Esophagus (tissue), 2 donors: ENCODE data around the gene MXD3. TPM values are rescaled to one million over a fixed set of nuclear protein-coding genes. Genes with fewer than 3 reads are reported as not detected.
"Not testable (repeated sequence)": the region's sequence is repeated elsewhere in the genome, so short reads cannot be mapped to it uniquely, and the experiment has no call there.

Experiments
- H3K27ac ChIP-seq, 2 donors: one replicate each; pipeline ENCODE4 v1.5.1; 2013; ENCODE audit warnings: low read depth in 2 of 2, mild to moderate bottlenecking in 2 of 2, inconsistent platforms in 1 of 2, low read length in 1 of 2, moderate library complexity in 1 of 2
- H3K27me3 ChIP-seq, 2 donors: one replicate each; pipeline ENCODE4 v1.6.1; 2013; ENCODE audit warnings: low read length in 2 of 2, control low read depth in 1 of 2, mild to moderate bottlenecking in 1 of 2; ENCODE audit not compliant: insufficient read depth in 2 of 2, control insufficient read depth in 1 of 2
- H3K36me3 ChIP-seq, 2 donors: one replicate each; pipeline ENCODE4 v1.6.1; 2013; ENCODE audit warnings: low read length in 1 of 2; ENCODE audit not compliant: control insufficient read depth in 2 of 2, insufficient read depth in 2 of 2
- H3K4me1 ChIP-seq, 2 donors: one replicate each; pipeline ENCODE4 v1.6.1; 2013; ENCODE audit warnings: low read length in 1 of 2; ENCODE audit not compliant: control insufficient read depth in 2 of 2, insufficient read depth in 2 of 2
- H3K4me3 ChIP-seq, 2 donors: one replicate each; pipeline ENCODE4 v1.5.1; 2013; ENCODE audit warnings: low read length in 2 of 2, mild to moderate bottlenecking in 2 of 2, low read depth in 1 of 2, moderate library complexity in 1 of 2
- H3K9me3 ChIP-seq, 2 donors: one replicate each; pipeline ENCODE4 v1.6.1; 2013; ENCODE audit warnings: mild to moderate bottlenecking in 2 of 2, low read depth in 1 of 2, low read length in 1 of 2, moderate library complexity in 1 of 2; ENCODE audit not compliant: control insufficient read depth in 2 of 2, insufficient read depth in 1 of 2
- WGBS, 2 donors: extraction: QIAGEN DNeasy Blood & Tissue Kit; methylation state at CpG; one replicate each; pipeline ENCODE4 v1.1.7; 2013; 5-methylcytosine and 5-hydroxymethylcytosine counted together
- polyA plus RNA-seq, 2 donors: library from polyadenylated mRNA; stranded (reverse); fragments of 200-250 nt; gene quantifications; one replicate each; pipeline ENCODE4 v1.2.3, GENCODE V29; 2013
- donor health status: healthy with polysubstance abuse.
- donor health status: Bipolar disorder and iron deficiency.

The MXD3 gene, protein sequence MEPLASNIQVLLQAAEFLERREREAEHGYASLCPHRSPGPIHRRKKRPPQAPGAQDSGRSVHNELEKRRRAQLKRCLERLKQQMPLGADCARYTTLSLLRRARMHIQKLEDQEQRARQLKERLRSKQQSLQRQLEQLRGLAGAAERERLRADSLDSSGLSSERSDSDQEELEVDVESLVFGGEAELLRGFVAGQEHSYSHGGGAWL
- 10 to 100 TPM; 14.4 to 32.3 TPM for polyA plus RNA-seq

DNA sequence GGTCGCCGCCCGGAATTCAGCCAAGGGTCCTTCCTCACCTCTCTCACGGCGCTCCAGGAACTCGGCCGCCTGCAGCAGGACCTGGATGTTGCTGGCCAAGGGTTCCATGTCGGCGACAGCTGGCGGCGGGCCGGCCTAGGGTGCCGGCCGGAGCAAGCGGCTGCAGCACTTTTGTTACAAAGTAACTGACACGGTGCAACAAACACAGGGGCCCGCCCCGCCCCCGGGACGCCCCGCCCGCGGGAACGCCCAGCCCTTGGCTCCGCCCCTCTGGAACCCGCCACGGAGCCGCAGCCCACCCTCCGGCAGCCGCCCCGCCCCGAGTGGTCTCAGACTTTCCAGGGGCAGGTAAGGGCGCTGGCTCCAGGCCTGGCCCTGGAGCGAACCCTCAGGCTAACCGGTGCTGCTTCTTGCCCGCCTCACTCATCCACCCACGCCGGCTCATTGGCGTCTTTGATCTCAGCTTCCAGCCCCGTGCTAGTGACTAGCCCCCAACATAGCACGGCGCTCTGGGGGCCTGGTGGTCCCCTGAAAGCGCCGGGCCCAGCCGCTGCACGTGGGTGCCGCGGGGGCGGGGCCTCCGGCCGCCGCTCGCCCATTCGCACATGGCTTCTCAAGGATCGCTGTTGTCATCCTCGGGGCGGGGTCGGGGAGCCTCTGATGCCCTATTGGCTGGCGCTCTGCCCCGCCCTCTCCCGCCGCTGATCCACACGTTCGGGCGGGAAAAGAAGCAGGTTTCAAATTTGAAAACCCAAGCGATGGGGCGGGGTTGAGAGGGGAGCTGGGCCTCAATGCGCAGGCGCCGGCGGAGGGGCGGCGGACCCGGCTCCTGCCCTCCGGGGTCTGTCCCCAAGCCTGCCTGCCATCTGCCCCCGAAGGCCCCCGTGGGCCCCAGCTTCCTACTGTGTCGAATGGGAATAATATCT lies at the start of gene MXD3:
MXD3 (minus strand) TSS at position 176 of the 926 bp plus-strand sequence; CDS start at position 108, 68 bp downstream.
- WGBS, 2 donors, result 0 to 1% methylated on average over 78 of the region's 78 CpGs
- peaks cover 14 to 15% of the 10 kb centered on the region in 2 donors for H3K4me1 ChIP-seq
- no peaks in the 10 kb centered on the region for H3K27me3 ChIP-seq
- peaks cover 0 to 3% of the 10 kb centered on the region in 2 donors for H3K9me3 ChIP-seq
- peaks cover 0 to 11% of the 10 kb centered on the region in 2 donors for H3K36me3 ChIP-seq
- H3K4me3 ChIP-seq, result peak within 1 kb of the TSS; percentile 46
- H3K27ac ChIP-seq, result peak within 1 kb of the TSS in 1 of 2 donors; percentile 76

- peaks cover 0 to 18% of the 10 kb centered on the region in 2 donors for H3K4me1 ChIP-seq
- 95 to 98% methylated on average over 7 of the region's 7 CpGs for WGBS, 2 donors
- not testable (repeated sequence) for H3K4me3 ChIP-seq, H3K27ac ChIP-seq, H3K36me3 ChIP-seq, H3K27me3 ChIP-seq, H3K9me3 ChIP-seq
Observed at GRCh38 chr5:177360740-177361139, 49.0 kb upstream of the MXD3 start.

DNA sequence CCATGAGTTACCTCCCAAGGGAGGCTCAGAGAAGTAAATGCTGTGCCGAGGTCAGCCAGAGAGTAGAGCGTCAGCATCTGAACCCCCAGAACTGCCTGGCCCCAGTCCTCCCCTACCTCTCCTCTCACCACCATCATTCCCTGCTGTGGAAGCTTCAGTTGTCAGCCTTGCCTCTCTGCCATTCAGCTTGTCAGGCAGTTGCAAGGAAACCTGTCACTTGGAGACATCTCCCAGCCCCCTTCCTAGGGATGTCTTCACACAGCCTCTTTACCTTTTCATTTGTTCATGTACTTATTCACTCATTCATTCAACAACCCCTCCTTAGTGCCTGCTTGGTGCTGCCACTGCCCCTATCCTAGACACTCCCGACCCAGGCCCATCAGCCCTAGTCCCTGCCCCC lies 48.2 kb upstream of the MXD3 start:
- WGBS, 2 donors, result 84 to 93% methylated on average over 2 to 3 of the region's 3 CpGs
- peaks cover 0 to 18% of the 10 kb centered on the region in 2 donors for H3K4me1 ChIP-seq

GRCh38 chr5:177359451-177359851 lies 47.8 kb upstream of the MXD3 start:
- Histone ChIP-seq H3K9me3 (peaks cover 0 to 2% of the 10 kb centered on the region in 2 donors), H3K36me3 (no peaks in the 10 kb centered on the region), H3K4me3 (no peak overlapping the region), H3K27ac (no peak overlapping the region), H3K4me1 (peaks cover 0 to 18% of the 10 kb centered on the region in 2 donors), H3K27me3 (no peaks in the 10 kb centered on the region)
- WGBS, 2 donors, result 85 to 90% methylated on average over 6 of the region's 6 CpGs

More for the DNA sequence above, 48.2 kb upstream of the MXD3 start:
- Histone ChIP-seq H3K4me3 (no peak overlapping the region), H3K9me3 (peaks cover 0 to 2% of the 10 kb centered on the region in 2 donors), H3K27ac (no peak overlapping the region), H3K27me3 (no peaks in the 10 kb centered on the region), H3K36me3 (no peaks in the 10 kb centered on the region)

DNA sequence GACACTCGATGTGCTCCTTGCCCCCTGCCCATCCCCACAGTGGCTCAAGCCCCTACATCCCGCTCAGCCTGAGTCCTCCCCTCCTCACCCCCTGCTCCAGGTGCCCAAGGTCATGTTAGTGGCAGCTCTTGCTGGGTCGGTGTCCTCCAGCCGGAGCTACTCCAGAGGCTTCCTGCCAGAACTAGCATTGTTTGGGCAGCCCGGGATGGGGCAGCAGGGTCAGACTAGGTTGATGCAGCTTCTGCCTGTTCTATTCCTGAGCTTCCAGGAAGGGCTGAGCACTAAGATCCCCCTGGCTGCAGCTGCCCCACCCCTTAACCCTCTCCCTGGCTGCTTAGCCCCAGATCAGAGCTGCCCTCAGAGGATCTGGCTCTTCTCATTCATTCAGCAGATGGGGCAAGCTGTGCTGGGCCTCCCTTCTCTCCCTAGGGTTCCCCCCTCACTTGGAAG lies 46.7 kb upstream of the MXD3 start:
- Histone ChIP-seq H3K27ac (peak overlapping the region in 1 of 2 donors; percentile 42), H3K27me3 (no peaks in the 10 kb centered on the region), H3K4me1 (peaks cover 0 to 18% of the 10 kb centered on the region in 2 donors), H3K9me3 (peaks cover 0 to 2% of the 10 kb centered on the region in 2 donors), H3K36me3 (no peaks in the 10 kb centered on the region), H3K4me3 (peak overlapping the region; percentile 39 to 55)
- 19 to 23% methylated on average over 5 of the region's 5 CpGs for WGBS, 2 donors

DNA sequence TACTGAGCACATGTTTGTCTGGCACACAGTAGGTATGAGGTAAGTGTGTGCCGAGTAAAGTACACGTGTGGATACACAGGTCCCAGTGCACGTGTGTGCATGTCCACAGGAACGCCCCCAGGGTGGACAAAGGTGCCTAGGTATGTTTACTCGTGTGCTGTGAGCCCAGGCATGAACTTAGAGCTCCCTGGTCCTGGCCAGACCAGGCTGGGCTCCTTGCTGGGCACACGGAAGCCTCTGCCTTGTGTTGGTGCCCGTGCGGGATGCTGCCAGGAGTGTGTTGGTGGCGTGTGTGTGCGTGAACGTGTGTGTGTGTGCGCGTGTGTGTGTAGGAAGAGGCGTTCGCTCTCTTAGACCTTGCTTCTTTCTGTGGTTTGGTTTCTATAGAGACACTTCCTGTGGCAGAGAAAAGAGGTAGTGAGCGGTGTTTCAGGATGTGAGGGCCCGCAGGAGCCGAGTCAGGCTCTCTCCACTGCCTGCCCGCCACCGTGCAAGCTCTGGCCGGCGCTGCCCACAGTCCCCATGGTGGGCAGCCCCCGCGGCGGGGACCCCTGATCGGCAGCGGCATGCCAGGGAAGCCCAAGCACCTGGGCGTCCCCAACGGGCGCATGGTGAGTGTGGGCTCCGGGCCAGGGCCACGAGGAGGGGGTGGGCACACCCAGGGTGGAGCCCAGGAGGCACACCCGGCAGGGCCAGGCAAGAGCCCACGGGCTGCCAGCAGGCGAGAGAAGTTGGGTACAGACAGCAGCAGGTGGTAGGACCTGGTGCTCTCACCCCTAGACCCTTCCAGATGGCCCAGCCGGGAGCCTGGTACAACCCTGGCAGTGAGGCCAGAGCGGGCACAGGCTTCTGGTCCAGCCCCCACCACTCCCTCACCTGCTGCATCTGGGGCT lies 46.0 kb upstream of the MXD3 start, which contains the start of gene RGS14:
RGS14 (plus strand) TSS at position 466 of the 893 bp plus-strand sequence; CDS start at position 567, 101 bp downstream.
- peaks cover 0 to 18% of the 10 kb centered on the region in 2 donors for H3K4me1 ChIP-seq
- H3K27me3 ChIP-seq, result no peaks in the 10 kb centered on the region
- 20 to 28% methylated on average over 37 of the region's 37 CpGs for WGBS, 2 donors
- H3K9me3 ChIP-seq, result peaks cover 0 to 2% of the 10 kb centered on the region in 2 donors
- no peaks in the 10 kb centered on the region for H3K36me3 ChIP-seq
- H3K27ac ChIP-seq, result peak within 1 kb of the TSS; percentile 21 to 42
- H3K4me3 ChIP-seq, result peak within 1 kb of the TSS; percentile 39 to 55

DNA sequence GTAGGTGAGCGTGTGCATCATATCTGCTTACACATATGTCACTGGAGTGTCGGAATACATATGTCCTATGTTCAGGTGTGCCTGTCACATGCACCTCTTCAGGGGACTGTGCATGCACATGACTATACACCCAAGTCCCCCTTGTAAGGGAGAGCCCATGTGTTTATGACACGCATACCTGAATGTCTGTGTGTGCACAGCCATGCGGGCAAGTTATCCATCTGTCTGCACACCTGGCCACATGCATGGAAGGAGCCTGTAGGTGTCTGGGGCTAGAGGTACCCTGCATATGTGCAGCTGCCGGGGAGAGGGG lies 45.4 kb upstream of the MXD3 start:
- H3K27ac ChIP-seq, result no peak overlapping the region
- H3K27me3 ChIP-seq, result no peaks in the 10 kb centered on the region
- H3K36me3 ChIP-seq, result no peaks in the 10 kb centered on the region
- 77 to 79% methylated on average over 5 of the region's 5 CpGs for WGBS, 2 donors
- peaks cover 0 to 17% of the 10 kb centered on the region in 2 donors for H3K4me1 ChIP-seq
- H3K9me3 ChIP-seq, result peaks cover 0 to 2% of the 10 kb centered on the region in 2 donors
- no peak overlapping the region for H3K4me3 ChIP-seq

- no peak overlapping the region for H3K4me3 ChIP-seq
- peaks cover 0 to 17% of the 10 kb centered on the region in 2 donors for H3K4me1 ChIP-seq
- peaks cover 0 to 2% of the 10 kb centered on the region in 2 donors for H3K9me3 ChIP-seq
- no peaks in the 10 kb centered on the region for H3K36me3 ChIP-seq
- no peaks in the 10 kb centered on the region for H3K27me3 ChIP-seq
- H3K27ac ChIP-seq, result no peak overlapping the region
- 58 to 71% methylated on average over 3 of the region's 3 CpGs for WGBS, 2 donors
Observed at GRCh38 chr5:177356746-177357145, 45.0 kb upstream of the MXD3 start.

DNA sequence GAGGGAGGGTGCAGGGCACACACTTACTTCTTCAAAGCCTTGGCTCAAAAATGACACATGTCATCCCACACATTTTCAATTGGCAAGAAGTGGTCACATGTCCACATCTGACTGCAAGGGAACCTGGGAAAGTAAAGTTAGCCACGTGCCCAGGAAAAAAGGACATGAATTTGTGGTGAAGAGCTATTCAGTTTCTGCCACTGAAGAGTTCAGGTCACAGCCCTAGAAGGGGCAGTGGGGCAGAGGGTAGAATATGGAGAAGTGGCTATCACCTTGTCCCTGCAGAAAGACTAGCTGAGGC lies 44.1 kb upstream of the MXD3 start:
- Histone ChIP-seq H3K4me3 (no peak overlapping the region), H3K9me3 (peaks cover 0 to 2% of the 10 kb centered on the region in 2 donors), H3K36me3 (no peaks in the 10 kb centered on the region), H3K27me3 (no peaks in the 10 kb centered on the region), H3K4me1 (peaks cover 0 to 19% of the 10 kb centered on the region in 2 donors), H3K27ac (no peak overlapping the region)
- WGBS, 2 donors, result 17 to 24% methylated on average over 1 of the region's 1 CpG
